Esophagus muscularis mucosa (tissue), 4 donors: ENCODE results near the gene MORN5. TPM values are rescaled to one million over a fixed set of nuclear protein-coding genes. Genes with fewer than 3 reads are reported as not detected.

Source experiments
- DNase-seq: peaks from one replicate; pipeline ENCODE4 v3.0.0-alpha.2; 2017; ENCODE audit errors: extremely low spot score
- H3K27ac ChIP-seq, 4 donors: fragments of 200-600 bp; sonication (generic); replicated peaks in 1 of 4; 1 replicate in 3 of 4; 2 replicates in 1 of 4; pipeline ENCODE4 v1.5.1; 2016 to 2019; ENCODE audit warnings: mild to moderate bottlenecking in 1 of 4
- H3K27me3 ChIP-seq, 4 donors: fragments of 200-600 bp; sonication (generic); one replicate each; pipeline versions ENCODE4 v1.5.1 to v1.6.0; 2016 to 2019
- H3K36me3 ChIP-seq, 4 donors: fragments of 200-600 bp; sonication (generic); one replicate each; pipeline ENCODE4 v1.5.1; 2016 to 2019
- H3K4me1 ChIP-seq, 4 donors: fragments of 200-600 bp; sonication (generic); one replicate each; pipeline ENCODE4 v1.5.1; 2016 to 2019
- H3K4me3 ChIP-seq, 4 donors: fragments of 200-600 bp; sonication (generic); 1 replicate in 2 of 4; 2 replicates in 2 of 4; pipeline ENCODE4 v1.5.1; 2016 to 2019; ENCODE audit warnings: mild to moderate bottlenecking in 4 of 4, moderate library complexity in 1 of 4
- H3K9me3 ChIP-seq, 4 donors: fragments of 200-600 bp; sonication (generic); 1 replicate in 3 of 4; 2 replicates in 1 of 4; pipeline ENCODE4 v1.5.1; 2016 to 2019
- CTCF ChIP-seq, 3 experiments: fragments of 200-600 bp in 2 of 3; fragments of 450-650 bp in 1 of 3; sonication (generic) in 2 of 3; IDR thresholded peaks; one replicate each; pipeline ENCODE4 v1.5.1; 2017 to 2019; ENCODE audit warnings: antibody characterized with exemption in 3 of 3, mild to moderate bottlenecking in 2 of 3, moderate library complexity in 1 of 3
- EP300 ChIP-seq: sonication (generic); formaldehyde crosslinking; IDR thresholded peaks from one replicate; pipeline ENCODE4 v1.6.1; 2017; ENCODE audit warnings: antibody characterized with exemption
- POLR2A ChIP-seq: fragments of 450-650 bp; IDR thresholded peaks from one replicate; pipeline ENCODE4 v1.6.1; 2017; ENCODE audit warnings: antibody characterized with exemption, moderate library complexity, mild to moderate bottlenecking, low read depth
- POLR2AphosphoS5 ChIP-seq, 2 donors: sonication (generic); formaldehyde crosslinking; IDR thresholded peaks; one replicate each; pipeline ENCODE4 v1.6.1; 2017; ENCODE audit warnings: antibody characterized with exemption in 2 of 2
- WGBS: methylation state at CpG from one replicate; pipeline ENCODE4 v1.1.5; 2018; 5-methylcytosine and 5-hydroxymethylcytosine counted together
- intact Hi-C: fragments of 100-400 bp; cut with DNase I; formaldehyde crosslinking; loops from one replicate; pipeline ENCODE4 v1.15.1; 2023
- total RNA-seq, 4 donors: library from RNA; depleted of rRNA; stranded (reverse); fragments of >200 nt; gene quantifications; one replicate each; pipeline versions ENCODE4 v1.1.0 to v1.2.1, GENCODE V29; 2016

Gene MORN5
- total RNA-seq, 4 donors from 2014 or later, result 3.9 to 5.8 TPM; not detected in 2

DNA sequence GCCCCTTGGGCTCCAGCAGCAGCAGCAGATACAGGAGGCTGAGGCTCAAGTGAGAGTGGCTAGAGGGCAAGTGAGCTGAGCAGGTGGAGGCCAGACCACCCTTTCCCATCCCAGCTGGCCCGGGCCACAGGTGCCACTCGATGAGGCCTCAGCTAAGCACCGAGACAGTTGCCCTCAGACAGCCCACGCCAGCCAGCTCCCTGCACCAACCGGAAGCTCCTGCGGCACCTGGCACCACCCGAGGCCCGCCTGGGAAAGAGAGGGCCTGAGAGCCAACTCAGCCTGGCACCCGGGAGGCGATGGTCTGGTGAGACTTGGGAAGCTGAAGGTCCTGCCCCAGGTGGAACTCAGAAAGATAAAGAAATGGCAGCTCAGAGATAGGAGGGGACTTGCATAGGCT is 38.3 kb upstream of the MORN5 start:
- no peaks in the 10 kb centered on the region for H3K9me3 ChIP-seq
- H3K27ac ChIP-seq, result no peak overlapping the region
- no peak overlapping the region for H3K4me3 ChIP-seq
- WGBS, result 89% methylated on average over 10 of the region's 10 CpGs
- H3K36me3 ChIP-seq, result no peaks in the 10 kb centered on the region
- DNase-seq, result no peak
- no peak for TF ChIP-seq POLR2AphosphoS5 (IDR thresholded peaks at IDR 0.05)
- TF ChIP-seq POLR2A, result no peak
- TF ChIP-seq CTCF (IDR thresholded peaks at IDR 0.05), result no peak
- no peak for TF ChIP-seq EP300
- H3K27me3 ChIP-seq, result peaks cover 0 to 13% (median 0%) of the 10 kb centered on the region in 4 donors
- intact Hi-C loops, result no loop called here
- H3K4me1 ChIP-seq, result peaks cover 12 to 27% (median 17%) of the 10 kb centered on the region in 4 donors

GRCh38 chr9:122121931-122122330 is 37.8 kb upstream of the MORN5 start:
- H3K4me1 ChIP-seq, result peaks cover 18 to 32% (median 23%) of the 10 kb centered on the region in 4 donors
- peaks cover 0 to 18% (median 1%) of the 10 kb centered on the region in 4 donors for H3K27me3 ChIP-seq
- WGBS, result 100% methylated on average over 3 of the region's 6 CpGs
- no peak for DNase-seq
- no peak overlapping the region for H3K27ac ChIP-seq
- TF ChIP-seq CTCF (IDR thresholded peaks at IDR 0.05) (no peak), POLR2A (no peak), POLR2AphosphoS5 (IDR thresholded peaks at IDR 0.05) (no peak), EP300 (no peak)
- H3K9me3 ChIP-seq, result no peaks in the 10 kb centered on the region
- H3K36me3 ChIP-seq, result no peaks in the 10 kb centered on the region
- H3K4me3 ChIP-seq, result no peak overlapping the region
- intact Hi-C loops, result no loop called here

DNA sequence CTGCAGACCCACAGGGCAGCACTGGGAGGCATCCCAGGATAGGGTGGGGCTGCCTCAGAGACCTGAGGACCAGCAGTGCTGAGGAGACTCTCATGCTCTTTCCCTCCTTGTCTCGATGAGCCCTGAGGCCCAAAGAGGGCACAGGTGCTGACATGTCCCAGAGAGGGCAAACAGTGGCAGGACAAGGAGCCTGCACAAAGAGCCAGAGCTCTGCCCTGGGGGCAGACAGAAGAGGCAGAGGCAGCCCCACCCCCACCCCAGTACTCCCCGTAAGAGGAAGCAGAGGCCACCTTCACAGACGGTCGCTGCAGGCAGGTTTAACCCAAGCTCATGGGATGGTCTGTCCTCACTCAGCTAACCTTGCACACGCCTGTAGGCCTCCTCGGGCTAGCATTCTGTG is 37.2 kb upstream of the MORN5 start:
- no peaks in the 10 kb centered on the region for H3K9me3 ChIP-seq
- peaks cover 0 to 23% (median 2%) of the 10 kb centered on the region in 4 donors for H3K27me3 ChIP-seq
- no peak for DNase-seq
- H3K27ac ChIP-seq, result no peak overlapping the region
- TF ChIP-seq POLR2AphosphoS5 (IDR thresholded peaks at IDR 0.05), result no peak
- TF ChIP-seq EP300, result no peak
- no peak for TF ChIP-seq POLR2A
- TF ChIP-seq CTCF (IDR thresholded peaks at IDR 0.05), result no peak
- no peaks in the 10 kb centered on the region for H3K36me3 ChIP-seq
- 47% methylated on average over 3 of the region's 6 CpGs for WGBS
- H3K4me3 ChIP-seq, result no peak overlapping the region
- H3K4me1 ChIP-seq, result peaks cover 21 to 36% (median 27%) of the 10 kb centered on the region in 4 donors
- intact Hi-C loops, result no loop called here

DNA sequence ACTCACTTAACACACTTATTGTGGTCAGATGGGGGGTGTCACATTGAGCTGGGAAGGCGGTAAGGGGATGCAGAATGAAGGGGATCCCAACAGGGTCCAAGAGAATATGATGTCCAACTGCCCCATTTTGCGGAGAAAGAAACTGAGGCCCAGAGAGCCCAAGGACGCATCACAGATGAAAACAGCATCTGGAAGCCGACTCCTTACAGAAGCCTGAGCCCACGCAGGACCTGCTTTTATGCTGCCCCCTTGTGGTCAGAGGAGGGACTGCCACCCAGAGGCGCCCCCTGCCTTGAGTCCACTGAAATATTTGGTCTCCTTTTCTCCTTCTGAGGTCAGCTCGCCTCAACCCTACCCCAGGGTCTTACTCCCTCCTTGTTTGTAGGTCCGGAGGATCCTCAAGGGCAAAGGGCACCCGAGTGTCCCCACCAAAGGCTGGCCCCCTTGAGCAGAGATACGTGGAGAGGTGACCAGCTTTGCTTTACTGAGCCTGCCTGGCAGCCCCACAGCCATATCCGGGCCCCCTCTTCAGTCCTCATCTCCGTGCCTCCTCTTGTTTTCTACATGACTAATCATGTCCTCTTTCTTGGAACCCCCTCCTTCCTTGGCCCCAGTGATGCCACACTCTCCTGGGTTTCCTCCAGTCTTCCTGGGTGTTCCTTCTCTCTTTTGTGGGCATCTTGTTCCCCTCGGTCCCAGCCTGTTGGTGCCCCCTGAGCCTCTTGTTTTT is 36.6 kb upstream of the MORN5 start:
- peaks cover 24 to 36% (median 30%) of the 10 kb centered on the region in 4 donors for H3K4me1 ChIP-seq
- peaks cover 0 to 23% (median 2%) of the 10 kb centered on the region in 4 donors for H3K27me3 ChIP-seq
- H3K4me3 ChIP-seq, result no peak overlapping the region
- no peaks in the 10 kb centered on the region for H3K36me3 ChIP-seq
- H3K27ac ChIP-seq, result no peak overlapping the region
- 34% methylated on average over 13 of the region's 13 CpGs for WGBS
- DNase-seq, result no peak
- H3K9me3 ChIP-seq, result no peaks in the 10 kb centered on the region
- intact Hi-C loops, result loop anchor here (1.0 kb wide), 1 partner anchor 24 kb away; no protein-coding TSS in a partner anchor
- TF ChIP-seq CTCF (IDR thresholded peaks at IDR 0.05) (peak; percentile 99), POLR2AphosphoS5 (IDR thresholded peaks at IDR 0.05) (peak in 1 of 2 donors; percentile 46), EP300 (no peak), POLR2A (no peak)
